ENCODE data around the gene ERV3-1. TPM values are rescaled to one million over a fixed set of nuclear protein-coding genes. Genes with fewer than 3 reads are reported as not detected.

The ERV3-1 gene
- total RNA-seq, 1 experiment from 2014 or later, result 23.1 TPM

DNA sequence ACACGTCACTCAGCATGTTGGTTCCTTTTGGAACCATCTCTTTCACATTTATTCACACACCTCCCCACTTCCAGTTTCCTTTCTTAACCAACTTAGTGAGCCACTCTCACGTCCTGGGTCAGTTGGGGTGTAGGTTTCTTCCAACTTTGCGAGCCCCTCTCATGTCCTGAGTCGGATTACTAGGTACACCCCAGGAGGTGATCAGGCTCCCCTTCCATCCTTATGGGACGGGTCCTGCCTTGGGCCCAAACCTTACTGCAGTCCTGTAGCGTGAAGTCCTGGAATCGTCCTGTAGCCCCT lies 7.7 kb downstream of the ERV3-1 start:
- ATAC-seq (no peak), DNase-seq (ENCODE audit: low read depth, low spot score) (no peak)
- no peaks in the 10 kb centered on the region for H3K27me3 ChIP-seq (ENCODE audit: control insufficient read depth, insufficient read depth, low read length)
- no TSS peak for BruUV-seq (replicated peaks)
- H3K9me3 ChIP-seq (ENCODE audit: control insufficient read depth, insufficient read depth, low read depth, low read length), result peaks cover 30% of the 10 kb centered on the region
- H3K27ac ChIP-seq (ENCODE audit: low read length), result no peak overlapping the region
- CTCF ChIA-PET, result no interaction called here
- no peak for TF ChIP-seq POLR2AphosphoS5 (IDR thresholded peaks at IDR 0.05; ENCODE audit: low read depth, low read length)
- TF ChIP-seq, protein P1, sequence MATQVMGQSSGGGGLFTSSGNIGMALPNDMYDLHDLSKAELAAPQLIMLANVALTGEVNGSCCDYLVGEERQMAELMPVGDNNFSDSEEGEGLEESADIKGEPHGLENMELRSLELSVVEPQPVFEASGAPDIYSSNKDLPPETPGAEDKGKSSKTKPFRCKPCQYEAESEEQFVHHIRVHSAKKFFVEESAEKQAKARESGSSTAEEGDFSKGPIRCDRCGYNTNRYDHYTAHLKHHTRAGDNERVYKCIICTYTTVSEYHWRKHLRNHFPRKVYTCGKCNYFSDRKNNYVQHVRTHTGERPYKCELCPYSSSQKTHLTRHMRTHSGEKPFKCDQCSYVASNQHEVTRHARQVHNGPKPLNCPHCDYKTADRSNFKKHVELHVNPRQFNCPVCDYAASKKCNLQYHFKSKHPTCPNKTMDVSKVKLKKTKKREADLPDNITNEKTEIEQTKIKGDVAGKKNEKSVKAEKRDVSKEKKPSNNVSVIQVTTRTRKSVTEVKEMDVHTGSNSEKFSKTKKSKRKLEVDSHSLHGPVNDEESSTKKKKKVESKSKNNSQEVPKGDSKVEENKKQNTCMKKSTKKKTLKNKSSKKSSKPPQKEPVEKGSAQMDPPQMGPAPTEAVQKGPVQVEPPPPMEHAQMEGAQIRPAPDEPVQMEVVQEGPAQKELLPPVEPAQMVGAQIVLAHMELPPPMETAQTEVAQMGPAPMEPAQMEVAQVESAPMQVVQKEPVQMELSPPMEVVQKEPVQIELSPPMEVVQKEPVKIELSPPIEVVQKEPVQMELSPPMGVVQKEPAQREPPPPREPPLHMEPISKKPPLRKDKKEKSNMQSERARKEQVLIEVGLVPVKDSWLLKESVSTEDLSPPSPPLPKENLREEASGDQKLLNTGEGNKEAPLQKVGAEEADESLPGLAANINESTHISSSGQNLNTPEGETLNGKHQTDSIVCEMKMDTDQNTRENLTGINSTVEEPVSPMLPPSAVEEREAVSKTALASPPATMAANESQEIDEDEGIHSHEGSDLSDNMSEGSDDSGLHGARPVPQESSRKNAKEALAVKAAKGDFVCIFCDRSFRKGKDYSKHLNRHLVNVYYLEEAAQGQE (IDR thresholded peaks at IDR 0.05; ENCODE audit: insufficient read depth in 1 of 2, low read depth in 2 of 2, low read length in 1 of 2), result no peak
- TF ChIP-seq, protein P2, sequence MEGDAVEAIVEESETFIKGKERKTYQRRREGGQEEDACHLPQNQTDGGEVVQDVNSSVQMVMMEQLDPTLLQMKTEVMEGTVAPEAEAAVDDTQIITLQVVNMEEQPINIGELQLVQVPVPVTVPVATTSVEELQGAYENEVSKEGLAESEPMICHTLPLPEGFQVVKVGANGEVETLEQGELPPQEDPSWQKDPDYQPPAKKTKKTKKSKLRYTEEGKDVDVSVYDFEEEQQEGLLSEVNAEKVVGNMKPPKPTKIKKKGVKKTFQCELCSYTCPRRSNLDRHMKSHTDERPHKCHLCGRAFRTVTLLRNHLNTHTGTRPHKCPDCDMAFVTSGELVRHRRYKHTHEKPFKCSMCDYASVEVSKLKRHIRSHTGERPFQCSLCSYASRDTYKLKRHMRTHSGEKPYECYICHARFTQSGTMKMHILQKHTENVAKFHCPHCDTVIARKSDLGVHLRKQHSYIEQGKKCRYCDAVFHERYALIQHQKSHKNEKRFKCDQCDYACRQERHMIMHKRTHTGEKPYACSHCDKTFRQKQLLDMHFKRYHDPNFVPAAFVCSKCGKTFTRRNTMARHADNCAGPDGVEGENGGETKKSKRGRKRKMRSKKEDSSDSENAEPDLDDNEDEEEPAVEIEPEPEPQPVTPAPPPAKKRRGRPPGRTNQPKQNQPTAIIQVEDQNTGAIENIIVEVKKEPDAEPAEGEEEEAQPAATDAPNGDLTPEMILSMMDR (IDR thresholded peaks at IDR 0.05), result no peak
- no peak for TF ChIP-seq SIN3A (IDR thresholded peaks at IDR 0.05; ENCODE audit: borderline replicate concordance, insufficient read depth, low read depth, low read length)
- no peak for TF ChIP-seq TCF7L2 (IDR thresholded peaks at IDR 0.05; ENCODE audit: low read depth, low read length)
- no peak overlapping the region for H3K4me3 ChIP-seq (ENCODE audit: low read depth in 2 of 2, low read length in 2 of 2)
- intact Hi-C loops (cut with micrococcal nuclease; ENCODE audit: unreplicated experiment), result no loop called here
- H3K4me1 ChIP-seq (ENCODE audit: control insufficient read depth, insufficient read depth, low read length), result no peaks in the 10 kb centered on the region
- no peaks in the 10 kb centered on the region for H3K36me3 ChIP-seq (ENCODE audit: control insufficient read depth, insufficient read depth, low read length)
- in situ Hi-C loops (cut with HindIII; ENCODE audit: low pct_unique_long_range_greater_than_20kb, low sequenced_read_pairs), result no loop called here
- POLR2A ChIA-PET, result no interaction called here

DNA sequence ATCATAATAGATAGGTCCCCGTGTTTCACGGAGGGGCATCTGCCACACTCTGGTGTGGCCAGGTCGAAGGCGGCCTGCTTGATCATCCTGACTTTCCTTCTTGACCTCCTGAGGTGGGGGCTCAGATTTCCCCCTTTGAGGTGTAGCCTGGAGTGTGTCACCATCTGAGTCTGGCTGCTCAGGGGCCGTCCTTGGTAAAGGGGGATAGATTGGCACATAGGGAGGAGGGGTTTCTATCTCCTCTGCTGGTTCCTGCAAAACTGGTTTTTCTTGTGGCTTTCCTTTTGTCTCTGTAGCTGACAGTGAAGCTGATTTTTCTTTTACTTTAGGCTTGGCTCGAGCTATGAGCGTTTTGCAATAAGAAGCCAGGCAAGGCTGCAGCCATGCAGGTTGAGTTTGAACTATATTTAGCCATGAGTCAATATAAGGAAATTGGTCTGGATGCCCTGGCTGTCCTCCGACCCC lies 8.5 kb downstream of the ERV3-1 start:
- in situ Hi-C loops (cut with HindIII; ENCODE audit: low pct_unique_long_range_greater_than_20kb, low sequenced_read_pairs) (no loop called here), intact Hi-C loops (cut with micrococcal nuclease; ENCODE audit: unreplicated experiment) (no loop called here)
- Histone ChIP-seq H3K9me3 (ENCODE audit: control insufficient read depth, insufficient read depth, low read depth, low read length) (peaks cover 31% of the 10 kb centered on the region), H3K27ac (ENCODE audit: low read length) (no peak overlapping the region), H3K4me1 (ENCODE audit: control insufficient read depth, insufficient read depth, low read length) (no peaks in the 10 kb centered on the region), H3K27me3 (ENCODE audit: control insufficient read depth, insufficient read depth, low read length) (no peaks in the 10 kb centered on the region), H3K36me3 (ENCODE audit: control insufficient read depth, insufficient read depth, low read length) (no peaks in the 10 kb centered on the region), H3K4me3 (ENCODE audit: low read depth in 2 of 2, low read length in 2 of 2) (no peak overlapping the region)
- ChIA-PET CTCF (no interaction called here), POLR2A (no interaction called here)
- TF ChIP-seq, protein P2 (IDR thresholded peaks at IDR 0.05), result no peak
- TF ChIP-seq, protein P1 (IDR thresholded peaks at IDR 0.05; ENCODE audit: insufficient read depth in 1 of 2, low read depth in 2 of 2, low read length in 1 of 2), result no peak
- TF ChIP-seq POLR2AphosphoS5 (IDR thresholded peaks at IDR 0.05; ENCODE audit: low read depth, low read length), result no peak
- TF ChIP-seq TCF7L2 (IDR thresholded peaks at IDR 0.05; ENCODE audit: low read depth, low read length), result no peak
- TF ChIP-seq SIN3A (IDR thresholded peaks at IDR 0.05; ENCODE audit: borderline replicate concordance, insufficient read depth, low read depth, low read length), result no peak
- BruUV-seq (replicated peaks), result no TSS peak
- DNase-seq (ENCODE audit: low read depth, low spot score) (no peak), ATAC-seq (no peak)
